OCI-LY1 (cell line): ENCODE data around the gene FZR1.

Experiments used
- CTCF ChIP-seq: fragments of 200-600 bp; sonication (generic), shearing (Covaris generic); IDR thresholded peaks from 2 replicates; pipeline ENCODE4 v1.5.1; 2017; ENCODE audit warnings: mild to moderate bottlenecking, antibody characterized with exemption, low read length, moderate library complexity, mixed read lengths
- EZH2 ChIP-seq: fragments of 200-600 bp; sonication (generic), shearing (Covaris generic); IDR thresholded peaks from 2 replicates; pipeline ENCODE4 v1.8.0; 2017; ENCODE audit warnings: borderline replicate concordance, mixed run types, mild to moderate bottlenecking, antibody characterized with exemption, low read length, moderate library complexity, mixed read lengths

- no peak for TF ChIP-seq CTCF
- TF ChIP-seq EZH2, result no peak
These were observed 49.7 kb downstream of the FZR1 start for GRCh38 chr19:3555653-3556422.
